Retinal pigment epithelial cell (primary cell): ENCODE measurements around the gene ERV3-1.
A peak's percentile ranks its signal among the peaks of the same experiment; 100 is the strongest.
"Not testable (repeated sequence)": the region's sequence is repeated elsewhere in the genome, so short reads cannot be mapped to it uniquely, and the experiment has no call there.

Experiments
- DNase-seq: peaks from one replicate; pipeline ENCODE4 v3.0.0-alpha.2; 2010; ENCODE audit warnings: low read depth
- H3K4me3 ChIP-seq: 2 replicates; pipeline ENCODE4 v1.5.1; 2011; ENCODE audit warnings: mild to moderate bottlenecking, low read length, control low read depth, moderate library complexity
- TF ChIP-seq, protein P1 (sequence below): conservative IDR thresholded peaks from 2 replicates; pipeline ENCODE4 v1.5.1; 2011; ENCODE audit warnings: low read depth, low read length, control low read depth, inconsistent platforms

Gene ERV3-1

DNA sequence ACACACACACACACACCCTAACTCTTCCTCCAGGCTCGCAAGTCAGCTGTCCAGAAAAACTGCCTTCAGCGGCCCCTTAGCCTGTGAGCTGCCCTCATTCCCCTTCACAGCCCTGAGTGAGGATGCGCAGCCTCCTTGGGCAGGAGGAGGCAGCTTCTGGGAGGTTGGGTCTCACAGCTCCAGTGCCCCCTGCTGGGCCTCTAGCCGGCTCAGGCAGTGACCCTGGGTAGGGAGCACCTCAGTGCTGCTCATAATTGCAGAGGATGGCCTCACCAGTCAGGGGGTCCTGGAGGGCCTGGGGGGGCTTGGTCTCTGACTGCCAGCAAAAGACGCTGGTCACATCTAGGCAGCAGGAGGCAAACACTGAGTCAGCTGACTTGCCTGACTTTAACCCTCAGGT lies 59.7 kb downstream of the ERV3-1 start:
- no peak for DNase-seq
- H3K4me3 ChIP-seq, result peak overlapping the region; percentile 56
- TF ChIP-seq, protein P1, sequence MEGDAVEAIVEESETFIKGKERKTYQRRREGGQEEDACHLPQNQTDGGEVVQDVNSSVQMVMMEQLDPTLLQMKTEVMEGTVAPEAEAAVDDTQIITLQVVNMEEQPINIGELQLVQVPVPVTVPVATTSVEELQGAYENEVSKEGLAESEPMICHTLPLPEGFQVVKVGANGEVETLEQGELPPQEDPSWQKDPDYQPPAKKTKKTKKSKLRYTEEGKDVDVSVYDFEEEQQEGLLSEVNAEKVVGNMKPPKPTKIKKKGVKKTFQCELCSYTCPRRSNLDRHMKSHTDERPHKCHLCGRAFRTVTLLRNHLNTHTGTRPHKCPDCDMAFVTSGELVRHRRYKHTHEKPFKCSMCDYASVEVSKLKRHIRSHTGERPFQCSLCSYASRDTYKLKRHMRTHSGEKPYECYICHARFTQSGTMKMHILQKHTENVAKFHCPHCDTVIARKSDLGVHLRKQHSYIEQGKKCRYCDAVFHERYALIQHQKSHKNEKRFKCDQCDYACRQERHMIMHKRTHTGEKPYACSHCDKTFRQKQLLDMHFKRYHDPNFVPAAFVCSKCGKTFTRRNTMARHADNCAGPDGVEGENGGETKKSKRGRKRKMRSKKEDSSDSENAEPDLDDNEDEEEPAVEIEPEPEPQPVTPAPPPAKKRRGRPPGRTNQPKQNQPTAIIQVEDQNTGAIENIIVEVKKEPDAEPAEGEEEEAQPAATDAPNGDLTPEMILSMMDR, result peak; percentile 61

DNA sequence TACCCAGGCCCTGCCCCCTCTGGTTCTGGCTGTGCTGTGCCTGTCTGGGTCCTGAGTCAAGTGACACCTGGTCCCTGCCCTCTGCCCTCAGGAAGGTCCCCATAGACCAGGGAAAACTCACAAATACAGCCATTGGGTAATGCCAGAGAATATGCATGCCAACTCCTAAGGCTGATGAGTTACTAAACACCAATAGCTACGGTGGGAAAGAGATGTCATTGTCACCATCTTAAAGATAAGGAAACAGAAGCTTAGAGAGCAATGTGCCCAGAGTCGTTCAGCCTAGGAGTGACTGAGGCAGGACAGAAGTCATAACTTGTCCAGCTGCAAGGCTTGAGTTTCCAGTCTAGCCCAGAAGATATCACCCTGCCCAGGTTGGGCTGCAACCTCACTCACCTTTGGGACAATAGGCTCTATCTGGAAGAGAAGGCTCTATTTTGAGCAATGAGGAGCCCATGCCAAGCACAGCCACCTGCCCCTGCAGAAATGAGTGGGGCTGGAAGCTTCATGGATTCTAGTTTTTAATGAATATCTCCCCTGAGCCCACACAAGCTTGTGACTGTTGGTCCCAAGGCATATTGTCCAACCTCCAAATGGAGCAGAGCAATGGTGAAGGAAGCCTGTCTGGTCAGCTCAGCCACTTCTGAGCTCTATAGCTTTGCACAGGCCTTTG lies 60.8 kb downstream of the ERV3-1 start:
- no peak for DNase-seq
- TF ChIP-seq, protein P1, result no peak
- H3K4me3 ChIP-seq, result no peak overlapping the region

DNA sequence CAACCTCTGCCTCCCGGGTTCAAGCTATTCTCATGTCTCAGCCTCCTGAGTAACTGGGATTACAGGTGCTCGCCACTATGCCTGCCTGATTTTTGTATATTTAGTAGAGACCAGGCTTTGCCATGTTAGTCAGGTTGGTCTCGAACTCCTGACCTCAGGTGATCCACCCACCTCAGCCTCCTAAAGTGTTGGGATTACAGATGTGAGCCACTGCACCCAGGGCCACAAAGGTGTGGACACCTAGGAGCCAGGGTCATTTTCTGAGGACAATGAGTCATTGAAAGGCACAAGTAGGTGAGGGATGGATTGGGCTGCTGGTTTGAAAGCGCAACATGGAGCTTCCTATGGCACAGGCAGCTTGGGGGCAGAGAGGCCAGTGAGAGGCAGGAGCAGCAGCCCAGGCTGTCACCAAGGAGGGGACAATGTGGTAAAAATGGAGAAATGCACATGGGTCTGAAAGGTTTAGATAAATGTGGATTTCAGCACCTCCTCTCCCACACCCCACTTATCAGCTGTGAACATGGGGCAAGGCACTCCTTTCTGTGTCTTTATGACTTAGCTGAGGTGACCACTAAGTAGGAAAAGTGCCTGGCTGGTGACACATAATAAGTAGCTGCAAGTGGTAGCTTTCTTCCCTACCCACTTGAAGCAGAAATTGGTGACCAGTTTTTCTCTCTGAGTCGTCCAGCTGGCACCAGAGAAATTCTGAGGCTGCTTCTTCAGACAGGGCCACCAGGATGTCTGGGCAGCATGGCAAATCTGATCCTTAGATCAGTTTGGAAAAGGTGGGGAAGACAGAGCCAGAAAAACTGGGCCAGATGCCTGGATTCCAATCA lies 61.6 kb downstream of the ERV3-1 start:
- not testable (repeated sequence) for DNase-seq, H3K4me3 ChIP-seq
